Body of pancreas (tissue), 4 donors: ENCODE data around the gene SOX18. TPM values are rescaled to one million over a fixed set of nuclear protein-coding genes. Genes with fewer than 3 reads are reported as not detected.

Experiments
- ATAC-seq: fragments of 150-250 bp; one replicate; pipeline ENCODE4 v1.9.1; 2016
- DNase-seq, 4 donors: peaks; one replicate each; pipeline ENCODE4 v3.0.0-alpha.2; 2019
- H3K27ac ChIP-seq, 4 donors: fragments of 200-600 bp; sonication (generic); 1 replicate in 3 of 4; 2 replicates in 1 of 4; pipeline versions ENCODE4 v1.5.1 to v1.6.1; 2016 to 2019; ENCODE audit warnings: mild to moderate bottlenecking in 1 of 4, mixed read lengths in 1 of 4, moderate library complexity in 1 of 4
- H3K27me3 ChIP-seq, 2 donors: fragments of 200-600 bp; sonication (generic); one replicate each; pipeline ENCODE4 v1.6.0; 2016; ENCODE audit warnings: mild to moderate bottlenecking in 1 of 2
- H3K36me3 ChIP-seq, 2 donors: fragments of 200-600 bp; sonication (generic); replicated peaks in 1 of 2; 2 replicates each; pipeline ENCODE4 v1.5.1; 2016; ENCODE audit warnings: low read depth in 2 of 2; ENCODE audit not compliant: insufficient read depth in 1 of 2
- H3K4me1 ChIP-seq: fragments of 200-600 bp; sonication (generic); one replicate; pipeline ENCODE4 v1.6.0; 2016
- H3K4me3 ChIP-seq, 2 donors: fragments of 200-600 bp; sonication (generic); 1 replicate in 1 of 2; 2 replicates in 1 of 2; pipeline ENCODE4 v1.5.1; 2016 to 2019
- H3K9me3 ChIP-seq, 3 donors: fragments of 200-600 bp; sonication (generic); 1 replicate in 2 of 3; 2 replicates in 1 of 3; pipeline ENCODE4 v1.5.1; 2016
- CTCF ChIP-seq, 7 experiments: fragments of 450-650 bp in 4 of 7; fragments of 200-600 bp in 3 of 7; sonication (generic) in 3 of 7; IDR thresholded peaks; one replicate each; pipeline ENCODE4 v1.5.1; 2016 to 2019; ENCODE audit warnings: antibody characterized with exemption in 7 of 7
- POLR2A ChIP-seq, 3 donors: fragments of 450-650 bp; IDR thresholded peaks; one replicate each; pipeline ENCODE4 v1.6.1; 2016; ENCODE audit warnings: antibody characterized with exemption in 3 of 3, mild to moderate bottlenecking in 2 of 3
- WGBS, 2 donors: methylation state at CpG; one replicate each; pipeline ENCODE4 v1.1.5; 2017; 5-methylcytosine and 5-hydroxymethylcytosine counted together
- intact Hi-C: fragments of 100-400 bp; cut with DNase I; formaldehyde crosslinking; loops from one replicate; pipeline ENCODE4 v1.15.1; 2023
- total RNA-seq, 2 donors: library from RNA; depleted of rRNA; stranded (reverse); fragments of >200 nt; gene quantifications; one replicate each; pipeline ENCODE4 v1.1.0, GENCODE V29; 2016

SOX18 gene
- total RNA-seq, 2 donors from 2014 or later = 6.5 to 17.1 TPM

DNA sequence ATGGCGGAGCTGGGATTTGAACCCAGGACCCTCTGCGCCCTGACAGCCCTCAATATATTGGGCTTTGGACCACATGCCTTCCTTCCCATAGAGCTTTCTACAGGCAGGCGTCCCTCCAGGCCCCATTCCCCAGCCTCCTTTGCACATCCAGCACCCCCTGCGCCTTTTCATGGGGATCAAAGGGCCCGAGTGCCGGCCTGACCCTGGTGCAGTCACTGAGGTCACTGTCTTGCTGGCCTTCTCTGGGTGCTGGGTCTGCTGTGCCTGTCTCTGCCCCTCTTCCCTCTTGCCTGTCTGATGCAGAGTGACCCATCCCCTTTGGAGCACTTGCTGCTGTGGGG lies 32.2 kb upstream of the SOX18 start:
- intact Hi-C loops = no loop called here
- H3K4me3 ChIP-seq = no peak overlapping the region
- TF ChIP-seq POLR2A (IDR thresholded peaks at IDR 0.05) (no peak), CTCF (IDR thresholded peaks at IDR 0.05) (no peak)
- WGBS, 2 donors = 76 to 91% methylated on average over 6 of the region's 6 CpGs
- no peaks in the 10 kb centered on the region for H3K9me3 ChIP-seq
- DNase-seq (no peak), ATAC-seq (no peak)
- no peak overlapping the region for H3K27ac ChIP-seq
- H3K27me3 ChIP-seq = peaks cover 0 to 9% of the 10 kb centered on the region in 2 donors
- no peaks in the 10 kb centered on the region for H3K36me3 ChIP-seq
- H3K4me1 ChIP-seq = peaks cover 37% of the 10 kb centered on the region

DNA sequence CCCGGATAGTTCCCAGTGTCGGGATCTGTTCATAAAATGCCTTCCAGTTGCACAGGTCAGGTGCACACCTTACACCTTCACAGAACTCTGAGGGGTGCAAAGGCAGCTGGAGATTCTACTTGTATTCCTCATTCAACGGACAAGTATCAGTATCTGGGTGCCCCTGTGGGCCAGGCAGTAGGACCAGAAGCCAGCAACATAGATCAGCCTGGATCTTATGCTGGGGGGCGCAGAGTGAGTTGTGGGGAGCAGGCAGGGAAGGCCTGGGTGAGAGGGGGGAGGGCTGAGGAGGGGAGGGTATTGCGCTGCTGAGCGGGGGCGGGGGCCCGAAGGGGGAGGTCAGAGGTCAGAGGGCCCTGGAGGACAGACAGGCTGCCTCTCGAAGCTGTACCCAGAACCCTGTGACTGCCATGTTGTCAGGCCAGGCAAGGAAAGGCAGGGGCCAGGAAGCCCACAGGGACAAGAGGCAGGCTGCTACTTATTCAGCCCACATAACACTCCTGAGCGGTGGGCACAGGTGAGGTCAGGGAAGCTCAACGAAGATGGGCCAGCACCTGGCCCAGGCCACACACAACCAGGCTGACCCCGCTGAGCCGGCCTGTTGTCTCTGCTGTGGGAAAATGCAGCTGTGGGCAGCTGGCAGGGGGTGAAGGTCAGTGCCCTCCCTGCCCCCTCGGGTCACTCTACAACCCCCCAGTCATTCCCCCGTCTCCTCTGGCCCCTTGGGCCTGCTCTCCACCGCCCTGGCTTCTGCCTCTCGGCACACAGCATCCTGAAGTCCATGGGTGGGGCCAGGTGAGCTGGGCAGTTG lies 31.6 kb upstream of the SOX18 start:
- DNase-seq = no peak
- Histone ChIP-seq H3K36me3 (no peaks in the 10 kb centered on the region), H3K27ac (peak overlapping the region in 3 of 4 donors; percentile 4 to 81 (median 52)), H3K27me3 (peaks cover 0 to 9% of the 10 kb centered on the region in 2 donors), H3K4me3 (no peak overlapping the region), H3K9me3 (no peaks in the 10 kb centered on the region), H3K4me1 (peaks cover 37% of the 10 kb centered on the region)
- intact Hi-C loops = no loop called here
- TF ChIP-seq CTCF (IDR thresholded peaks at IDR 0.05) (no peak), POLR2A (IDR thresholded peaks at IDR 0.05) (no peak)
- ATAC-seq = no peak
- WGBS, 2 donors = 53 to 63% methylated on average over 12 to 16 of the region's 17 CpGs

DNA sequence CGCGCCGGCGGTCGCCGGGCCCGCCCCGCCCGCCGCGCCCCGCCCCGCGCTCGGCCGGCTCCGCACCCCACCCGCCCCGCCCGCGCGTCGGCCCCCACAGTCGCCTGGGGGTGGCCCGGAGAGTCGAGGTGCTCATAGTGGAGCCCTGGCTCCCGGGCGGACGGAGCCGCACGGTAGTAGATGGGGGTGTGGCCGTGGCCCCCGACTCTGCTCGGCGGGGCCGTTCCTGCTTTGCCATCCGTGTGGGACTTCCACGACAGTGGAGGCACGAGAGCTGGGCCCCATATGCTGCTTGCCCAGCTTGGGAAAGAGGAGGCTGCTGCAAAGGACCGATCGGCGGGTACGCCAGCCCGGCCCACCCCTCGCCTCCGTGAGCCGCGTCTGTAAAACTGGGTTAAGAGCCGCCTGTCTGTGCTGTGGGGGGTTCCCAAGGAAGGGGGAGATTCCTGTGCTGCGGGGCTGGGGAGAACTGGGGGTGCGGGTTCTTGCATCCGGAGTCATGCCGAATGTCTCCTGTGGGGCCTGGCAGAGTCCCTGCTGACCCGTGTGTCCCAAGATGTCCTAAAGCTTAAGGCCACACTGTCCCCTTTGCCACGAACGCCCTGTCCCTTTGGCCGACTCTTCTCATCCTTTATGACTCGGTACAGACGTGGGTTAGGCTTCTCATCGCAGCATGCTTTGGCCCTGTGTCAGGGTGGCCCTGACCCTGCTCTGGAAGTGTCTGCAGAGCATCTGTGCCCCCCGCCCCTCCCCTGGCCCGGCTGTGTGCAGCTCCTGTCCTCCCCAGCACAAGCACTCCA lies 30.8 kb upstream of the SOX18 start, which contains the start of gene OPRL1:
Gene OPRL1 (plus strand): TSS at position 70 of the 800 bp plus-strand sequence. CDS start 12,639 bp downstream, outside the sequence.
- peak within 1 kb of the TSS; percentile 27 to 47 for H3K4me3 ChIP-seq
- peaks cover 37% of the 10 kb centered on the region for H3K4me1 ChIP-seq
- peaks cover 0 to 8% of the 10 kb centered on the region in 2 donors for H3K27me3 ChIP-seq
- H3K36me3 ChIP-seq = no peaks in the 10 kb centered on the region
- no peak for ATAC-seq
- 12 to 30% methylated on average over 2 to 53 of the region's 62 CpGs for WGBS, 2 donors
- no peaks in the 10 kb centered on the region for H3K9me3 ChIP-seq
- DNase-seq = no peak
- intact Hi-C loops = no loop called here
- TF ChIP-seq CTCF (IDR thresholded peaks at IDR 0.05) (no peak), POLR2A (IDR thresholded peaks at IDR 0.05) (peak in 1 of 3 donors; percentile 31)
- peak within 1 kb of the TSS; percentile 4 to 81 (median 64) for H3K27ac ChIP-seq

DNA sequence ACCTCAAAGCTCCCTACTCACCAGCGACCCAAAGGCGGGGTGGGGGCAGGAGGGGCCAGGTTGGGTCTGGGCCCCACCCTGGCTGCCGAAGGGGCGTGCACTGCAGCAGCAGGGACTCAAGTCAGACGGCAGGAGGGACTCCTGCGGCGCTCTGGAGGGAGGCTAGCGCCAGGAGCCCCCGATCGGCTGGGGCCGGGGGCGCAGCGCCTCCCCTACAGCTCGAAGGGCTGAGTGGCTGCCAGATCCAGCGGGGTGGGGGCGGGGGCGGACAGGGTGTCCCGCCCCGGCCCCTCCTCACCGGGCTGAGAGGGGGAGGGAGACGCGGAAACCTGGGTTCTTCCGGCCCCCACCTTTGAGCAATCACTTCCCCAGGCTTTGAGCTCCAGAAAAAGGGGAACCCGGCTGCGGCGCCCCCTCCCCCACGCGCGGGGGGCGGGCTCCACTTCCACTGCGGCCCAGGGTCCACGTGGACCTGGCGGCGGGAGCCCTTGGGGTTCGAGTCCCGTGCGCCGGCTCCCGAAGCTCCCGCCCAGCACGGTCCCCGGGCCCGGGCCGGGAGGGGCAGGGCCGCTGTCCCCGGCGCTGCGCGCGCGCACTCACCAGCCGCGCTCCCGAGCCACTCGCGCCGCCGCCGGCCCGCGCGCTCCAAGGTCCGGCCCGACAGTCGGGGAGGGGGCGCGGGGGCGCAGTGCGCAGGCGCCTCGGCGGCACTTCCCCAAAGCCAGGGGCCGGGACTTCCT lies 30.0 kb upstream of the SOX18 start, which contains the start of gene RGS19:
Gene RGS19 (minus strand): TSS at position 246 of the 740 bp plus-strand sequence. CDS start 2,632 bp downstream, outside the sequence.
- peak in 1 of 3 donors; percentile 19 for TF ChIP-seq POLR2A (IDR thresholded peaks at IDR 0.05)
- no peak for TF ChIP-seq CTCF (IDR thresholded peaks at IDR 0.05)
- Histone ChIP-seq H3K4me3 (peak within 1 kb of the TSS; percentile 27 to 47), H3K4me1 (peaks cover 32% of the 10 kb centered on the region), H3K27ac (peak within 1 kb of the TSS; percentile 4 to 81 (median 64)), H3K36me3 (no peaks in the 10 kb centered on the region), H3K9me3 (no peaks in the 10 kb centered on the region), H3K27me3 (peaks cover 0 to under 1% of the 10 kb centered on the region in 2 donors)
- ATAC-seq = peak; percentile 77
- WGBS, 2 donors = 0 to 1% methylated on average over 2 to 58 of the region's 73 CpGs
- peak; percentile 69 to 85 (median 82) for DNase-seq
- intact Hi-C loops = no loop called here
